ENCODE results near the gene DRAM1.
A peak's percentile ranks its signal among the peaks of the same experiment; 100 is the strongest.

DNA sequence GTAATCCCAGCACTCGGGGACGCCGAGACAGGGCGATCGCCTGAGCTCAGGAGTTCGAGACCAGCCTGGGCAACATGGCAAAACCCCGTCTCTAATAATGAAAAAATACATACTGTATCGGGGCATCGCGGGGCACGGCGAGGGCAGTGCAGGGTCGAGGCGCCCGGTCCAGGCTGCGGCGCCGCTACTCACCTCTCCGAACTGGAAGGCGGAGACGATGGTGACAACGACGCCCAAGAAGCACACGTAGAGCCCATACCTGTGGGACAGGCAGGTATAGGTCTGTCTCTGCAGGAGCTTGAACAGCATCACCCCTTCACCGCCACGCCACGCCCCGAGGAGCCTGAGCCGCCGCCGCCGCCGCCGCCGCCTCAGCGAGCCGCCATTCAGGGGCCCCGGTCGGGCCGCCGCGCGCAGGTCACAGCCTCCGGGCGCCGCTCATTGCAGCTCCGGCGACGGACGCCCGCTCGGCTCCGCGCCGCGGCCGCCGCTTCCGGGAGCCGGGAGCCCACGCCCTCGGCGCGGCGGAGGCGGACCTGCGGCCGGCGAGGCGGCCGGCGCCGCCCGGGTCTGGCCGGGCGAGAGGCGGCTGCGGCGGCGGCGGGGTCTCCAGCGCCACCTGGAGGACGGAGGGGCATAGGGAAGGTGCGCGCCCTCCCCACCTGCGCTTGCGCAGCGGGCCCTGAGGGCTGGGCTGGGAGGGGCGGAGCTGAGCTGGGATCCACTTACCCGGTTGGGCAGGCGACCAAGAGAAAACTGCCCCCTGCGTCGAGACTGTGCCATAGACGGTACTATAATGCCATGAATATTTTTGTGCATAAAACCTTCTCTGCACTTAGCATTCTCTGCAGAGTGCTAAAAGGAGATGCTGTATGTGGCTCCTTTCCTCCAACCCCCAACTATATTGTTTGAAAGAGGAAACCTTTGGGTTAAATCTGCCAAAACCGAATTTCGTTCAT, 46.7 kb upstream of the DRAM1 start, which contains the start of gene GNPTAB:
- TF ChIP-seq POLR2A (IDR thresholded peaks at IDR 0.05; ENCODE audit: low read depth, low read length) (peak; percentile 65; the same call in 1 of the 2 replicates), POLR2AphosphoS5 (IDR thresholded peaks at IDR 0.05; ENCODE audit: low read depth, low read length) (no peak), TAF1 (IDR thresholded peaks at IDR 0.05; ENCODE audit: borderline replicate concordance, low read depth, low read length) (no peak)

Data from GM12892 (cell line).